ENCODE data around the gene DAZAP1.

DNA sequence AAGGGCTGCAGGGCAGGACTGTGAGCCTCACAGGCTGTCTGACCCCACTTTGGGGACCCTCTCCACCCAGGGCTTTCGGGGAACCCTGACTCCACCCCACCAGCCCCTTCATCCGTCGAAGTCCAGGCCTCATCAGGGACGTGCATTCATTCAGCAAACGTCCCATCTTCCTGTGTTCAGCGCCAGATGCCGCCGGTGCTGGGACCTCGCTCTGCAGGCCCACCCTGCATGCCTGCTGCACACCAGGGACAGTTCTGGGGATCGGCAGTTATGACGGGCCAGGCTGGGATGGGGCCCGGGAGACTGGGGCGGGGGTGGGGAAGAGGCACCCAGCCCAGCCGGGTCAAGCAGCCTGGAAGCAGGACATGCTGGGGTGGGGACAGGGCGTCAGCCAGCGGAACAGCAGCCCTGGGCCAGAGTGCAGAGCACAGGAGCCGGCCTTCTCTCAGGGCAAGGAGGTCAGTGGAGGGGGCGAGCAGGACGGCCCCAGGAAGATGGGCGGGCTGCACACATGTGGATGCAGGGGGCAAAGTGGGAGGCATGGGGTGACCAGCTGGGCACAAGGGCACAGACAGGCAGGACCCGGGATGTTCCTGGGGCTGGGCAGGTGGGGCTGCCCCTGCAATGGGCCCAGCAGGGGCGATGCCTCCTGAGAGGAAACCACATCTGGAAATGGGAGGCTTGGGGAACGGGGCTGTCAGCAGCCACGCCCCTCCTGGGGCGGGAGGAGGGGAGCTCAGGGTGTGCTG lies 11.2 kb upstream of the DAZAP1 start:
- TF ChIP-seq, protein P1, sequence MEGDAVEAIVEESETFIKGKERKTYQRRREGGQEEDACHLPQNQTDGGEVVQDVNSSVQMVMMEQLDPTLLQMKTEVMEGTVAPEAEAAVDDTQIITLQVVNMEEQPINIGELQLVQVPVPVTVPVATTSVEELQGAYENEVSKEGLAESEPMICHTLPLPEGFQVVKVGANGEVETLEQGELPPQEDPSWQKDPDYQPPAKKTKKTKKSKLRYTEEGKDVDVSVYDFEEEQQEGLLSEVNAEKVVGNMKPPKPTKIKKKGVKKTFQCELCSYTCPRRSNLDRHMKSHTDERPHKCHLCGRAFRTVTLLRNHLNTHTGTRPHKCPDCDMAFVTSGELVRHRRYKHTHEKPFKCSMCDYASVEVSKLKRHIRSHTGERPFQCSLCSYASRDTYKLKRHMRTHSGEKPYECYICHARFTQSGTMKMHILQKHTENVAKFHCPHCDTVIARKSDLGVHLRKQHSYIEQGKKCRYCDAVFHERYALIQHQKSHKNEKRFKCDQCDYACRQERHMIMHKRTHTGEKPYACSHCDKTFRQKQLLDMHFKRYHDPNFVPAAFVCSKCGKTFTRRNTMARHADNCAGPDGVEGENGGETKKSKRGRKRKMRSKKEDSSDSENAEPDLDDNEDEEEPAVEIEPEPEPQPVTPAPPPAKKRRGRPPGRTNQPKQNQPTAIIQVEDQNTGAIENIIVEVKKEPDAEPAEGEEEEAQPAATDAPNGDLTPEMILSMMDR (IDR thresholded peaks at IDR 0.05) = no peak
- no peak for TF ChIP-seq POLR2A (IDR thresholded peaks at IDR 0.05)

All from lower leg skin (tissue), 3 donors.